GM23338 (cell line): ENCODE results near the gene SRY. TPM values are rescaled to one million over a fixed set of nuclear protein-coding genes. Genes with fewer than 3 reads are reported as not detected.

Source experiments
- ATAC-seq: fragments of 200-7000 bp; cut with Tn5 transposase; 3 replicates; pipeline ENCODE4 v1.9.1; 2020
- DNase-seq: peaks from one replicate; pipeline ENCODE4 v3.0.0-alpha.2; 2015; ENCODE audit warnings: low spot score
- H2AFZ ChIP-seq: fragments of 200-600 bp; sonication (generic); 2 replicates; pipeline ENCODE4 v1.8.0; 2016; ENCODE audit warnings: antibody characterized with exemption, mild to moderate bottlenecking, moderate library complexity
- H3F3A ChIP-seq: fragments of 200-600 bp; sonication (generic); replicated peaks from 2 replicates; pipeline ENCODE4 v1.8.0; 2017; ENCODE audit warnings: antibody characterized with exemption, mixed run types, low read depth
- H3K27ac ChIP-seq: fragments of 200-600 bp; sonication (generic); 2 replicates; pipeline ENCODE4 v1.6.1; 2016; ENCODE audit warnings: low read depth
- H3K27me3 ChIP-seq: fragments of 200-600 bp; sonication (generic); 2 replicates; pipeline ENCODE4 v1.8.0; 2016; ENCODE audit warnings: mild to moderate bottlenecking, mixed run types, moderate library complexity; ENCODE audit not compliant: insufficient read depth
- H3K36me3 ChIP-seq: fragments of 200-600 bp; sonication (generic); 2 replicates; pipeline ENCODE4 v1.8.0; 2016; ENCODE audit warnings: mild to moderate bottlenecking; ENCODE audit not compliant: insufficient read depth
- H3K4me1 ChIP-seq: fragments of 200-600 bp; sonication (generic); 2 replicates; pipeline ENCODE4 v1.8.0; 2016; ENCODE audit warnings: mild to moderate bottlenecking, moderate library complexity; ENCODE audit not compliant: insufficient read depth
- H3K4me2 ChIP-seq: fragments of 200-600 bp; sonication (generic); 2 replicates; pipeline ENCODE4 v1.7.1; 2017; ENCODE audit warnings: mixed run types
- H3K4me3 ChIP-seq: fragments of 200-600 bp; sonication (generic); 2 replicates; pipeline ENCODE4 v1.6.1; 2016; ENCODE audit warnings: mixed run types
- H3K79me2 ChIP-seq: fragments of 200-600 bp; sonication (generic); replicated peaks from 2 replicates; pipeline ENCODE4 v1.8.0; 2017; ENCODE audit warnings: mild to moderate bottlenecking; ENCODE audit not compliant: insufficient read depth
- H3K9me2 ChIP-seq: fragments of 200-600 bp; sonication (generic); 2 replicates; pipeline ENCODE4 v1.8.0; 2017; ENCODE audit not compliant: insufficient read depth
- H4K20me1 ChIP-seq: fragments of 200-600 bp; sonication (generic); replicated peaks from 2 replicates; pipeline ENCODE4 v1.8.0; 2017; ENCODE audit warnings: mild to moderate bottlenecking; ENCODE audit not compliant: insufficient read depth
- H3K27ac Mint-ChIP-seq: 2 replicates; pipeline ENCODE4 v1.8.0; 2020; ENCODE audit warnings: inconsistent platforms, mild to moderate bottlenecking, moderate library complexity, mixed read lengths
- H3K27me3 Mint-ChIP-seq: 3 replicates; pipeline ENCODE4 v1.8.0; 2022; ENCODE audit warnings: low read depth, mild to moderate bottlenecking, moderate library complexity, mixed read lengths, inconsistent platforms; ENCODE audit not compliant: insufficient read depth, poor library complexity
- H3K36me3 Mint-ChIP-seq: 3 replicates; pipeline ENCODE4 v1.8.0; 2021; ENCODE audit warnings: low read depth, mild to moderate bottlenecking, inconsistent platforms, moderate library complexity, mixed read lengths
- H3K4me1 Mint-ChIP-seq: 3 replicates; pipeline ENCODE4 v1.8.0; 2020; ENCODE audit warnings: mild to moderate bottlenecking, inconsistent platforms, mixed read lengths
- H3K4me3 Mint-ChIP-seq: 3 replicates; pipeline ENCODE4 v1.8.0; 2021; ENCODE audit warnings: moderate library complexity, mild to moderate bottlenecking, inconsistent platforms, mixed read lengths
- H3K9me3 Mint-ChIP-seq: 3 replicates; pipeline ENCODE4 v1.8.0; 2020; ENCODE audit warnings: moderate library complexity, mild to moderate bottlenecking, inconsistent platforms, mixed read lengths
- CREB1 ChIP-seq: fragments of 250-450 bp; sonication (Bioruptor Pico); IDR thresholded peaks from 2 replicates; pipeline ENCODE4 v1.5.0; 2020; ENCODE audit warnings: low read depth, mild to moderate bottlenecking, moderate library complexity
- EZH2 ChIP-seq: fragments of 200-600 bp; sonication (generic); IDR thresholded peaks from one replicate; pipeline ENCODE4 v1.8.0; 2017; ENCODE audit warnings: antibody characterized with exemption, mild to moderate bottlenecking, low read depth; ENCODE audit not compliant: unreplicated experiment
- EZH2phosphoT487 ChIP-seq: fragments of 200-600 bp; sonication (generic); IDR thresholded peaks from one replicate; pipeline ENCODE4 v1.8.1; 2018; ENCODE audit warnings: antibody characterized with exemption; ENCODE audit not compliant: unreplicated experiment
- JUNB ChIP-seq: IDR thresholded peaks from one replicate; pipeline ENCODE4 v1.6.1; 2016; ENCODE audit warnings: antibody characterized with exemption; ENCODE audit not compliant: unreplicated experiment
- NANOG ChIP-seq: IDR thresholded peaks from 2 replicates; pipeline ENCODE4 v1.6.1; 2016; ENCODE audit warnings: antibody characterized with exemption, borderline replicate concordance
- POLR2AphosphoS5 ChIP-seq: IDR thresholded peaks from 2 replicates; pipeline ENCODE4 v1.6.1; 2016; ENCODE audit warnings: antibody characterized with exemption, low read depth
- STAT1 ChIP-seq: IDR thresholded peaks from one replicate; pipeline ENCODE4 v1.6.1; 2016; ENCODE audit warnings: antibody characterized with exemption; ENCODE audit not compliant: unreplicated experiment
- ZNF114 ChIP-seq: fragments of 250-450 bp; sonication (Bioruptor Pico); IDR thresholded peaks from 2 replicates; pipeline ENCODE4 v1.5.0; 2020; ENCODE audit warnings: mild to moderate bottlenecking, moderate library complexity
- ZNF331 ChIP-seq: fragments of 250-450 bp; sonication (Bioruptor Pico); IDR thresholded peaks from 2 replicates; pipeline ENCODE4 v1.5.0; 2020; ENCODE audit warnings: low read depth, mild to moderate bottlenecking, moderate library complexity
- polyA plus RNA-seq: library from polyadenylated mRNA; unstranded; fragments of >200 nt; fragmentation: Nextera tagmentation; extraction: Ambion mirVana; gene quantifications from 2 replicates; pipeline ENCODE4 v1.2.1, GENCODE V29; 2016
- total RNA-seq: library from RNA; depleted of rRNA; stranded (reverse); fragments of >200 nt; shearing (Covaris generic); gene quantifications from 2 replicates; pipeline ENCODE4 v1.2.3, GENCODE V29; 2014
- TF ChIP-seq, protein P1 (sequence below), 2 experiments: fragments of 200-600 bp in 1 of 2; sonication (generic) in 1 of 2; conservative IDR thresholded peaks; 2 replicates each; pipeline versions ENCODE4 v1.5.1 to v1.6.1; 2016 to 2017; ENCODE audit warnings: antibody characterized with exemption in 2 of 2, low read depth in 2 of 2, mild to moderate bottlenecking in 2 of 2, moderate library complexity in 1 of 2
- TF ChIP-seq, protein P2 (sequence below): IDR thresholded peaks from one replicate; pipeline ENCODE4 v1.6.1; 2018; ENCODE audit warnings: antibody characterized with exemption; ENCODE audit not compliant: unreplicated experiment
- TF ChIP-seq, protein P3 (sequence below): fragments of 250-450 bp; sonication (Bioruptor Pico); IDR thresholded peaks from 2 replicates; pipeline ENCODE4 v1.5.0; 2020; ENCODE audit warnings: mild to moderate bottlenecking, moderate library complexity
- TF ChIP-seq, protein P4 (sequence below): IDR thresholded peaks from 2 replicates; pipeline ENCODE4 v1.6.1; 2016; ENCODE audit warnings: antibody characterized with exemption

SRY gene
- total and polyA plus RNA-seq, 2 experiments from 2014 or later = 3.2 to 12.3 TPM

DNA sequence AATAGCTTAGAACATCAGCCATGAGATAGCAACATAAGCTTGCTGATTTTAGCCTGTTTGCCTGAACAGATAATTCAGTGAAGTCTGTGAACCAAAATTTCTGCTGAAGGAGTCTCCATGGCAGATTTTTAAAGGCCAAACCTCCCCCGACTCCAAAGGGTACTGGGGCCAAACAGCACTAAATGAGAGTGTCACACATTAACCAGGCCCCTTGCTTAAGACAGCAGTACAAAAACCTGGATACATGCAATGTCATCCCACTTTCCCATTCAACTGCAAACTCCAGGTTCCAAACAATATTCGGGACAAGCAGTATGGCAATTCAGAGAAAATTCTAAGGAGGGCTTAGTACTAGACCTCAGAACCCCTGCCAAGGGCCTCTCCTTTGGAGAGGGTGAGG, 49.6 kb upstream of the SRY start:
- no peak overlapping the region for H3K27ac ChIP-seq
- H3K27ac Mint-ChIP-seq = no peak overlapping the region
- H3K36me3 ChIP-seq = no peaks in the 10 kb centered on the region
- no peak overlapping the region for H3K4me3 ChIP-seq
- peaks cover 12% of the 10 kb centered on the region; the same call in 1 of the 2 replicates for H3K4me1 ChIP-seq
- no peak overlapping the region for H3K4me2 ChIP-seq
- TF ChIP-seq, protein P1, sequence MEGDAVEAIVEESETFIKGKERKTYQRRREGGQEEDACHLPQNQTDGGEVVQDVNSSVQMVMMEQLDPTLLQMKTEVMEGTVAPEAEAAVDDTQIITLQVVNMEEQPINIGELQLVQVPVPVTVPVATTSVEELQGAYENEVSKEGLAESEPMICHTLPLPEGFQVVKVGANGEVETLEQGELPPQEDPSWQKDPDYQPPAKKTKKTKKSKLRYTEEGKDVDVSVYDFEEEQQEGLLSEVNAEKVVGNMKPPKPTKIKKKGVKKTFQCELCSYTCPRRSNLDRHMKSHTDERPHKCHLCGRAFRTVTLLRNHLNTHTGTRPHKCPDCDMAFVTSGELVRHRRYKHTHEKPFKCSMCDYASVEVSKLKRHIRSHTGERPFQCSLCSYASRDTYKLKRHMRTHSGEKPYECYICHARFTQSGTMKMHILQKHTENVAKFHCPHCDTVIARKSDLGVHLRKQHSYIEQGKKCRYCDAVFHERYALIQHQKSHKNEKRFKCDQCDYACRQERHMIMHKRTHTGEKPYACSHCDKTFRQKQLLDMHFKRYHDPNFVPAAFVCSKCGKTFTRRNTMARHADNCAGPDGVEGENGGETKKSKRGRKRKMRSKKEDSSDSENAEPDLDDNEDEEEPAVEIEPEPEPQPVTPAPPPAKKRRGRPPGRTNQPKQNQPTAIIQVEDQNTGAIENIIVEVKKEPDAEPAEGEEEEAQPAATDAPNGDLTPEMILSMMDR (conservative IDR thresholded peaks at IDR 0.05; ENCODE audit: low read depth in 2 of 2) = no peak
- TF ChIP-seq EZH2 (no peak), ZNF331 (CRISPR knock-in tag) (no peak), NANOG (no peak), ZNF114 (CRISPR knock-in tag) (no peak), CREB1 (no peak), STAT1 (no peak), EZH2phosphoT487 (no peak), JUNB (no peak), POLR2AphosphoS5 (no peak)
- TF ChIP-seq, protein P2, sequence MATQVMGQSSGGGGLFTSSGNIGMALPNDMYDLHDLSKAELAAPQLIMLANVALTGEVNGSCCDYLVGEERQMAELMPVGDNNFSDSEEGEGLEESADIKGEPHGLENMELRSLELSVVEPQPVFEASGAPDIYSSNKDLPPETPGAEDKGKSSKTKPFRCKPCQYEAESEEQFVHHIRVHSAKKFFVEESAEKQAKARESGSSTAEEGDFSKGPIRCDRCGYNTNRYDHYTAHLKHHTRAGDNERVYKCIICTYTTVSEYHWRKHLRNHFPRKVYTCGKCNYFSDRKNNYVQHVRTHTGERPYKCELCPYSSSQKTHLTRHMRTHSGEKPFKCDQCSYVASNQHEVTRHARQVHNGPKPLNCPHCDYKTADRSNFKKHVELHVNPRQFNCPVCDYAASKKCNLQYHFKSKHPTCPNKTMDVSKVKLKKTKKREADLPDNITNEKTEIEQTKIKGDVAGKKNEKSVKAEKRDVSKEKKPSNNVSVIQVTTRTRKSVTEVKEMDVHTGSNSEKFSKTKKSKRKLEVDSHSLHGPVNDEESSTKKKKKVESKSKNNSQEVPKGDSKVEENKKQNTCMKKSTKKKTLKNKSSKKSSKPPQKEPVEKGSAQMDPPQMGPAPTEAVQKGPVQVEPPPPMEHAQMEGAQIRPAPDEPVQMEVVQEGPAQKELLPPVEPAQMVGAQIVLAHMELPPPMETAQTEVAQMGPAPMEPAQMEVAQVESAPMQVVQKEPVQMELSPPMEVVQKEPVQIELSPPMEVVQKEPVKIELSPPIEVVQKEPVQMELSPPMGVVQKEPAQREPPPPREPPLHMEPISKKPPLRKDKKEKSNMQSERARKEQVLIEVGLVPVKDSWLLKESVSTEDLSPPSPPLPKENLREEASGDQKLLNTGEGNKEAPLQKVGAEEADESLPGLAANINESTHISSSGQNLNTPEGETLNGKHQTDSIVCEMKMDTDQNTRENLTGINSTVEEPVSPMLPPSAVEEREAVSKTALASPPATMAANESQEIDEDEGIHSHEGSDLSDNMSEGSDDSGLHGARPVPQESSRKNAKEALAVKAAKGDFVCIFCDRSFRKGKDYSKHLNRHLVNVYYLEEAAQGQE = no peak
- TF ChIP-seq, protein P3, sequence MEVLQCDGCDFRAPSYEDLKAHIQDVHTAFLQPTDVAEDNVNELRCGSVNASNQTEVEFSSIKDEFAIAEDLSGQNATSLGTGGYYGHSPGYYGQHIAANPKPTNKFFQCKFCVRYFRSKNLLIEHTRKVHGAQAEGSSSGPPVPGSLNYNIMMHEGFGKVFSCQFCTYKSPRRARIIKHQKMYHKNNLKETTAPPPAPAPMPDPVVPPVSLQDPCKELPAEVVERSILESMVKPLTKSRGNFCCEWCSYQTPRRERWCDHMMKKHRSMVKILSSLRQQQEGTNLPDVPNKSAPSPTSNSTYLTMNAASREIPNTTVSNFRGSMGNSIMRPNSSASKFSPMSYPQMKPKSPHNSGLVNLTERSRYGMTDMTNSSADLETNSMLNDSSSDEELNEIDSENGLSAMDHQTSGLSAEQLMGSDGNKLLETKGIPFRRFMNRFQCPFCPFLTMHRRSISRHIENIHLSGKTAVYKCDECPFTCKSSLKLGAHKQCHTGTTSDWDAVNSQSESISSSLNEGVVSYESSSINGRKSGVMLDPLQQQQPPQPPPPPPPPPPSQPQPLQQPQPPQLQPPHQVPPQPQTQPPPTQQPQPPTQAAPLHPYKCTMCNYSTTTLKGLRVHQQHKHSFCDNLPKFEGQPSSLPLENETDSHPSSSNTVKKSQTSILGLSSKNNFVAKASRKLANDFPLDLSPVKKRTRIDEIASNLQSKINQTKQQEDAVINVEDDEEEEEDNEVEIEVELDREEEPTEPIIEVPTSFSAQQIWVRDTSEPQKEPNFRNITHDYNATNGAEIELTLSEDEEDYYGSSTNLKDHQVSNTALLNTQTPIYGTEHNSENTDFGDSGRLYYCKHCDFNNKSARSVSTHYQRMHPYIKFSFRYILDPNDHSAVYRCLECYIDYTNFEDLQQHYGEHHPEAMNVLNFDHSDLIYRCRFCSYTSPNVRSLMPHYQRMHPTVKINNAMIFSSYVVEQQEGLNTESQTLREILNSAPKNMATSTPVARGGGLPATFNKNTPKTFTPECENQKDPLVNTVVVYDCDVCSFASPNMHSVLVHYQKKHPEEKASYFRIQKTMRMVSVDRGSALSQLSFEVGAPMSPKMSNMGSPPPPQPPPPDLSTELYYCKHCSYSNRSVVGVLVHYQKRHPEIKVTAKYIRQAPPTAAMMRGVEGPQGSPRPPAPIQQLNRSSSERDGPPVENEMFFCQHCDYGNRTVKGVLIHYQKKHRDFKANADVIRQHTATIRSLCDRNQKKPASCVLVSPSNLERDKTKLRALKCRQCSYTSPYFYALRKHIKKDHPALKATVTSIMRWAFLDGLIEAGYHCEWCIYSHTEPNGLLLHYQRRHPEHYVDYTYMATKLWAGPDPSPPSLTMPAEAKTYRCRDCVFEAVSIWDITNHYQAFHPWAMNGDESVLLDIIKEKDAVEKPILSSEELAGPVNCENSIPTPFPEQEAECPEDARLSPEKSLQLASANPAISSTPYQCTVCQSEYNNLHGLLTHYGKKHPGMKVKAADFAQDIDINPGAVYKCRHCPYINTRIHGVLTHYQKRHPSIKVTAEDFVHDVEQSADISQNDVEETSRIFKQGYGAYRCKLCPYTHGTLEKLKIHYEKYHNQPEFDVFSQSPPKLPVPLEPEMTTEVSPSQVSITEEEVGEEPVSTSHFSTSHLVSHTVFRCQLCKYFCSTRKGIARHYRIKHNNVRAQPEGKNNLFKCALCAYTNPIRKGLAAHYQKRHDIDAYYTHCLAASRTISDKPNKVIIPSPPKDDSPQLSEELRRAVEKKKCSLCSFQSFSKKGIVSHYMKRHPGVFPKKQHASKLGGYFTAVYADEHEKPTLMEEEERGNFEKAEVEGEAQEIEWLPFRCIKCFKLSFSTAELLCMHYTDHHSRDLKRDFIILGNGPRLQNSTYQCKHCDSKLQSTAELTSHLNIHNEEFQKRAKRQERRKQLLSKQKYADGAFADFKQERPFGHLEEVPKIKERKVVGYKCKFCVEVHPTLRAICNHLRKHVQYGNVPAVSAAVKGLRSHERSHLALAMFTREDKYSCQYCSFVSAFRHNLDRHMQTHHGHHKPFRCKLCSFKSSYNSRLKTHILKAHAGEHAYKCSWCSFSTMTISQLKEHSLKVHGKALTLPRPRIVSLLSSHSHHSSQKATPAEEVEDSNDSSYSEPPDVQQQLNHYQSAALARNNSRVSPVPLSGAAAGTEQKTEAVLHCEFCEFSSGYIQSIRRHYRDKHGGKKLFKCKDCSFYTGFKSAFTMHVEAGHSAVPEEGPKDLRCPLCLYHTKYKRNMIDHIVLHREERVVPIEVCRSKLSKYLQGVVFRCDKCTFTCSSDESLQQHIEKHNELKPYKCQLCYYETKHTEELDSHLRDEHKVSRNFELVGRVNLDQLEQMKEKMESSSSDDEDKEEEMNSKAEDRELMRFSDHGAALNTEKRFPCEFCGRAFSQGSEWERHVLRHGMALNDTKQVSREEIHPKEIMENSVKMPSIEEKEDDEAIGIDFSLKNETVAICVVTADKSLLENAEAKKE (CRISPR knock-in tag) = no peak
- TF ChIP-seq, protein P4, sequence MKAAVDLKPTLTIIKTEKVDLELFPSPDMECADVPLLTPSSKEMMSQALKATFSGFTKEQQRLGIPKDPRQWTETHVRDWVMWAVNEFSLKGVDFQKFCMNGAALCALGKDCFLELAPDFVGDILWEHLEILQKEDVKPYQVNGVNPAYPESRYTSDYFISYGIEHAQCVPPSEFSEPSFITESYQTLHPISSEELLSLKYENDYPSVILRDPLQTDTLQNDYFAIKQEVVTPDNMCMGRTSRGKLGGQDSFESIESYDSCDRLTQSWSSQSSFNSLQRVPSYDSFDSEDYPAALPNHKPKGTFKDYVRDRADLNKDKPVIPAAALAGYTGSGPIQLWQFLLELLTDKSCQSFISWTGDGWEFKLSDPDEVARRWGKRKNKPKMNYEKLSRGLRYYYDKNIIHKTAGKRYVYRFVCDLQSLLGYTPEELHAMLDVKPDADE = no peak
- H3K4me1 Mint-ChIP-seq = peaks cover 13% of the 10 kb centered on the region; the same call in 2 of the 3 replicates
- no peaks in the 10 kb centered on the region for H3K27me3 ChIP-seq
- H3K27me3 Mint-ChIP-seq = peaks cover 2% of the 10 kb centered on the region
- ATAC-seq (no peak), DNase-seq (no peak)
- H3K36me3 Mint-ChIP-seq = peaks cover 7% of the 10 kb centered on the region
- no peaks in the 10 kb centered on the region for H4K20me1 ChIP-seq
- H3K4me3 Mint-ChIP-seq = no peak overlapping the region
- H3K79me2 ChIP-seq = peaks cover 7% of the 10 kb centered on the region
- H3K9me2 ChIP-seq = no peaks in the 10 kb centered on the region
- H2AFZ ChIP-seq = no peak overlapping the region
- no peaks in the 10 kb centered on the region for H3K9me3 Mint-ChIP-seq
- H3F3A ChIP-seq = no peaks in the 10 kb centered on the region
